GM15510 (cell line): Measurements from ENCODE around the gene ZFP36L2.
A peak's percentile ranks its signal among the peaks of the same experiment; 100 is the strongest.

ENCODE experiments used
- POLR2A ChIP-seq: IDR thresholded peaks from 3 replicates; pipeline ENCODE4 v1.6.1; 2011; ENCODE audit warnings: borderline replicate concordance; ENCODE audit not compliant: insufficient read length; ENCODE audit errors: extremely low read depth

The ZFP36L2 gene

DNA sequence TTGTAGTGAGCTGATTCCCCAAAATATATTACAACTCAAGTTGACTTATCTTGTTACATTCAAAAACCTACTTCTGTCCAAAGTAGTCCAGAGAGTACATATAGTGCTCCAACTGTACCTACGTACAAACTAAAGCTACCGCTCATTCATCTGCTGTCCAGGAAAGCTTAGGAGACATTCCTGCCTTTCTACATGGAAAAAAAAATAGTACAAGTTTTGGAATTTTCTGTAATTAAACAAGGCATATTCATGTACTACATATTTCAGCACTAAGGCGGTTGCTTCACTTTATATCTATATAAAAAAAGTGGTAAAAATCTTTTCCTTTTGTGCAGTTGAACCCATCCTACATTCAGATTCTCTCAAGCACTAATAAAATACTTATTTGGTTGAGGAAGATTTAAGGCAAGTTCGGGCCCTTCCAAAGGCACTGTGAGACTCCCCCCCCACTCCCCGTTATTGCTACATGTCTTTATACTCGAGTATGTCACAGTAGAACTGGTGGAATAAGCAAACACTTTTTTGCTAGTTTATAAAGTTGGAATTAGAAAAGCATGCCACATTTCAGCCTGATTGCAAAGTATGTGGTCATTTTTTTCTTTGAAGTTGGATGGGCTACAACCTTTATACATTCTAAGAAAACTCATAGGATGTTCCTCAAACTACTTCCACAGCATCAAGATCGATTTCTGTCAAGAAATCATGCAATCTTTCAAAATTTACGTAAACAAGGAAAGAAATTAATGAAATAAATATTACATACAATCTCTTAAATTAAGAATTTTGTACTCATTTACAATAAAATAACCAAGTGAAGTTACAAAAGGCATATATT lies 3.7 kb downstream of the ZFP36L2 start:
- no peak for TF ChIP-seq POLR2A

DNA sequence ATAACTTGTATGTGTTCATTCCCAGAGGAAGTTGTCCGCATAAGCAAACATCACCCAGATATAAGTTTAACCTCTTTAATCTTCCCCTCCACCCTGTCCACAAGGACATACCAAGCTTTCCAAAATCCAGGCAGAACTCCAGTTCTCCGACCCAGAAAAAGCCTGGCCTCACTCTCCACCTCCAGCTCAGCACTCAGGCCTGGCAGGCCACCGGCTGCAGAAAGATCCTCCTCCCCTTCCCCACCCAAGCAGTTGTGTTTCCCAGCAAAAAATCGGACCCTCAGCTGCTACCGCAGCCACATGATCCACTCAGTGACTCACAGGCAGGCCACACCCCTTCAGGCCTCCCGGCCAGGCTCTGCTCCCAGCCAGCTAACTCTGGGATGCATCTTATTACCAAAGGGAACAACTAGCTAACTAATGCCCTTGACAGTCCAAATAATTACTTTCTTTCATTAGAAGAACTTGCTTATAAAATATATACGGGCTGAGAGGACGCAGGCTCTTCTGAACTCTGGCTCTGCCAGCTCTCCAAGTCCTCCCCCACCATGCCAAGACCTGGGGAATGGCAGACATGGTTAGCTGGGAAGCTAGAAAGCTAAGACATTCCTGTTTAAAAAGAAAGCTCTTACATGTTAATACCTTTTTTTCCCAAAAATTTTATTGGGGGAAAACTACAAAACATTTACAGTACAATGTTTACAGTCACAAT lies 4.5 kb downstream of the ZFP36L2 start:
- peak; percentile 42 for TF ChIP-seq POLR2A

DNA sequence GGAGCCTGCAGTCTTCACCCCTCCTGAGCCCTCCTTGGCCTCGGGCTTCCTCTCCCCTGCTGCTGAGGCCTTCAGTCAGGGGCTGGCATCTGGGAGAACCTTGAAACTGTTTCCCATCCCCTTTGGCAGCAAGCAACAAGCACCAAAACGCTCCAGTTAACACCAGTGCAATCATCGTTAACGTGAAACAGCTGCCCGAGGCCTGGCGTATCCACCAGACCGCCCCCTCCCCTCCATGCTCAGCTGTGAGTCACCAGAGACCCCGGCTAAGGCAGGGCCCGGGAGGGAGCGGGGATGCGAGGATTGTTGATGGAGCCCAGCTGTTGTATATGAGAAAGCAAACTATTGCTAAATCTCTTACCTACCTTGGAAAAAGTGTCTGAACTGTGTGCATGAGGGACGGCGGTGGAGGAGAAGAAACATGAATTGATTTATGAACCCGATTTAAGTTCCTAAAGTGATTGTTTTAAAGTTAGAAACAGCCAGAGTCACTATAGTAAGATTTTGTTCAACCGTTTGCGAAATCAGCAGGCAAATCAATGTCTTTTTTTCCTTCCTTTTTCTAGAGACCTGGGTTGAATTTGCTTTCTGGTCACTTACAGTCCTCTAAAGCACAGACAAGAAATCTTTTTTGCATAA lies 5.2 kb downstream of the ZFP36L2 start:
- no peak for TF ChIP-seq POLR2A

DNA sequence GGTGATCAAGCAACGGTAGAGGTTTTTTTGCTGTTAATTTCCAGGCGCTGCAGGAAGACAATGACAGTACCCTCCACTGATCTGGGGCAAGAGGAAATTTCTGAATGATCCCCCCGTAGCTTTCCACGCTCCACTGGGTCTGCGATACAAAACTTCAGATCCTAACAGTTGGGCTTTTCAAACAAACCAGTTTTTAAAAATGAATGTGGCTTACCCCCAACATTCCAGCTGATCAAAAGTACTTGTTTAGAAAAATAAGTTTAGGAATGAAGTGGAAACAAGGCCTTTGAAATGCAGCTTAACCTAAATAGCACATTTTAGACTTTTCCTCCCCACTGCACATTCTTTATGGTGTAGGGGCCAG lies 5.7 kb downstream of the ZFP36L2 start:
- TF ChIP-seq POLR2A: no peak

DNA sequence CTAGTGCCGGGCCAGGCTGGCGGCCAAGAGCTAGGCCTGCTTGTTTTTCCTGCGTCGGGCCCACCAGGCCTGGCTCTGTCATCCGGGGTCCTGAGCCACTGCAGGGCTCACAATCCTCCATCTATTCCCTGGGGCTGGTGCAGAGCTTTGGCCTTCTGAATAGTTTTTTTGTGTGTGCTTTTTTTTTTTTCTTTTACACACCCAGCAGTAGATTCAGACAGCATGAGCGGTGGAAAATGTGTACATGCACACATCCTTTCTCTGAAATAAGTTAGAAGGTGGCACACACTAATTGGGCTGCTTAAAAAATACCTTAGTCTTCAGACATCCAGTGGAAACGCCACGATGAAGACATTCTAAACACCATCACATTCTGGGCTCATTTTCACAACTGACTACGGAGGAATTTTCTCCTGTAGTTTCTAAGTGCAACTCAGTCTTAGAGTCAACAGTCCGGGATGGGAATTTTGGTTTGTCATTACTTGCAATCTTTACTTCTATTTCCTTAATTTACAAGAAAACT lies 6.1 kb downstream of the ZFP36L2 start:
- no peak for TF ChIP-seq POLR2A

DNA sequence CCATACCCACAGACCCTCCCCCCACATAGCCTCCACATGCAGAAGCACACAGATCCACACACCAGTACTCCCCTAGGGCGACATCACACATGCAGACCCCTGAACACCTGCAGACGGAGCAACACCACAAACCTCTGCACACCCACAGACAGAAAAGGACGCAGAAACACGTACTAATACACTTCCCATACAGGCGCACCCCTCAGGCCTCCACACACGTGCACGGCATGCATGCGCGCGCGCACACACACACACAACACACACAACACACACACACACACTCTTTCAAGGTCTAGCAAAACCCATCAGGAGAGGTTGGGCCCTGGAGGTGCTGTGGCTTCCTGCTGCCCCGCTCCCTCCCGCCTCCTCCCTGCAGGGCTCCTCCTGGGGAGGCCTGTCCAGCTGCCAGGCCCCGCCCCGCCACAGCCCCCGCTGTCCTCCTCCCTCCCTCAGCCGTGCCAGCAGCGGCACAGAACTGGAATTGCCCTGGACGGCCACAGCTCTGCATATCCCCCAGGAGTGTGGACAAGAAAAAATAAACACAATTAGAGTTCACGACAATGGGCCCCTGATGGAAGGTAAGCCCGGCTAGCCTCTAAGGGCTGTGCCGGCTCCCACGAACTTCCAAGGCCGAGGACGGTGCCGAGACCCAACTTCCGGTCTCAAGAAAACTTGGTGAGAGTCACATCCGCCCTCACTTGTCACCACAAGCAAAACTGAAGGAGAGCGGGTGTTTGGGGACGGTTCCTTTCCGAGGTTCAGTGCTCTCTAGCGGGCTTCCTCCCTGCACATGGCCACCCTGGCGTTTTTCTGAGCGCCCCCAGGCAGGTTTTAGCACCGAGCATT lies 6.8 kb downstream of the ZFP36L2 start:
- peak; percentile 64 for TF ChIP-seq POLR2A

DNA sequence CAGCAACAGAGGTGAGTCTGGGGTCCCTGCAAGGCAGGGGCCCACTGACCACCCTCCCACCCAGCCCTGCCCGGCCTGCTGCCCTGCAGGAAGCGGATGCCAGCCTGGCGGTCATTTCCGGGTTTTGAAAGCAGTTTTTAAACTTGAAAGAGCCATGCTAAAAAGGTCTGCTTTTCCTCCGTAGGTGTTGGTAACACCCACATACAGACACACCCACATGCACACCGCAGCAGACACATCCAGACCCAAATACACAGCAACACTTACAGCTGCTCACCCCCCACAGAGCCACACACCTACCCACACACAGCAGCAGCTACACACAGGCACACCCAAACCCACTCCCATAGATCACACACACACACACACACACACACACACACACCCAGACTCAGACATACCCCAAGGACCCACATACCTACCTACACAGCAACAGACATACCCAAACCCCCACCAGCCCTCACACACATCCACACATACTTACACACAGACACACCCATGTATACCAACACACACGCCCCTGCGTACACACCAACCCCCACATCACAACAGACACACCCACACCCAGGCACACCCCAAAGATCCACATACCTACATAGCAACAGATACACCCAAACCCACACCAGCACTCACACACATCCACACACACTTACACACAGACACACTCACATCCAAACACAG lies 7.6 kb downstream of the ZFP36L2 start:
- TF ChIP-seq POLR2A: no peak

DNA sequence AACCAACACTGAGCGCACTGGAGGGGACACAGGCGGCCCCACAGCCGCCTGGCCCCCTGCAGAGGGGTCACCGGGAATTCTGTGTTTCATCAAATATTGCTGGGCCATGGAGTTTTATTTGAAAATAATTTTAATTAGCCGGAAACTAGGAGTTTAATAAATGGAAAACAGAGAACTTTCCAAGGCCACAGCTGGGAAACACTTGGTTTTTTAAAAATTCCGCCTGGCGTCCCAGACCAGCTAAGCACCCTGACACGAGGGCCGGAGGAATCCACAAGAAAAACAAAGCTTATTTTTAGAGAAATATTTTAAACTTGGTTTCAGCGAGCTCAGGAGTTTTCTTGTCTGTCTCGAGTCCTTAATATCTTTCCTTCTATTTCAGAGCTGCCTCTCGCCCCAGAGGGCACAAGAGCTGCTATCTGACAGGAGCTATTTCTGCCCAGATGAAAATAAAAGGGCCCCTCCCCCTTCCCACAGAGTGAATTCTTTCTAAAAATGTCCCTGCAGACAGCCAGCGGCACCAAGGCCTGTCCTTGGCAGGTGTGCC lies 8.2 kb downstream of the ZFP36L2 start:
- TF ChIP-seq POLR2A: no peak

DNA sequence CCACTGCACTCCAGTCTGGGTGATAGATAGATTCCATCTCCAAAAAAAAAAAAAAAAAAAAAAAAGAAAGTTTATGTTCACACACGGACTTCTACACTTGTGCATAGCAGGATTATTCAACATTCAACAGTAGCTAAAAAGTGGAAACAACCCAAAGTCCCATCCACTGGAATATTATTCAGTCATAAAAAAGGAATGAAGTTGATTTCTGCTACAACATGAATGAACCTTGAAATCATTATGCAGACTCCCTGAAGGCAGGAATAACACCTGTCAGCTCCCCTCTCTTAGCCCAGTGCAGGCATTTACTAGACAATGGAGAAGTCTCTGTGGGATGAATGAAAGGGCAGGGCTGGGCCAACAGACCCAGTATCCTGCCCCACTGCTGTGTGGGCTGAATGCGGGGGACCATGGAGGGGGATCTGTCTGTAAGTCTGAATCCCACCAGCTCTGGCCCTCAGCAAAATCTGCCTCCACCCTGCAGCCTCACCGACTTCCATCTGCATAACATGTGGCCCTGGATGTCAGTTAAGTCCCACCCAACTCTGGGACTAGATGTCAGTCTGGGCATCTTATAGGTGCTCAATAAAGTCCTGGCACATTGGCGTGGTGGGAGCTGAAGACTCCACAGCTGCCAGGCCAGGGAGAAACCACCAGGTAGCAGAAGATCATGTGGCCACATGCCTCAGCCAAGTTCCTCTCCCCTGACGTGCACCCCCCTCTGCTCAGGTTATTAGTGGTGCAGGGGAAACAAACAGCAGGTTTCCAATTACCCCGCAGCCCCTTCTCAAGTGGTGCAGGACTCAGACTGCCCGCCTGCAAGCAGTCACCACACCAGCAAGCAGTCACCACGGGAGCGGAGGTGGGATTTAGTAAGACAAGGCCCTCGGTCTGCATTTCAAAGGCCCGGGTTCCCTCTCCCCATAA lies 8.9 kb downstream of the ZFP36L2 start:
- TF ChIP-seq POLR2A: no peak

DNA sequence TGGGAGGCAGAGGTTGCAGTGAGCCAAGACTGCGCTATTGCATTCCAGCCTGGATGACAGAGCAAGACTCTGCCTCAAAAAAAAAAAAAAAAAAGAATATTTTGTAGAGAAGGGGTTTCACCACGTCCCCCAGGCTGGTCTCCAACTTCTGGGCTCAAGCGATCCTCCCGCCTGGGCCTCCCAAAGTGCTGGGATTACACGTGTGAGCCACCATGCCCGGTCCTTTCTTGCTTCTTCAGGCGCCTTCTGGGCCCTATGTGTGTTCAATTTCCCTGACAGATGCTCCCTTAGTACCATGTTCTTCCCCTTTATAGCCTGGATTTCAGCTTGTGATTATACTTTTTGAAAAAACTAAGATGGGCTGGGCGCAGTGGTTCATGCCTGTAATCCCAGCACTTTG lies 9.8 kb downstream of the ZFP36L2 start:
- TF ChIP-seq POLR2A: no peak

DNA sequence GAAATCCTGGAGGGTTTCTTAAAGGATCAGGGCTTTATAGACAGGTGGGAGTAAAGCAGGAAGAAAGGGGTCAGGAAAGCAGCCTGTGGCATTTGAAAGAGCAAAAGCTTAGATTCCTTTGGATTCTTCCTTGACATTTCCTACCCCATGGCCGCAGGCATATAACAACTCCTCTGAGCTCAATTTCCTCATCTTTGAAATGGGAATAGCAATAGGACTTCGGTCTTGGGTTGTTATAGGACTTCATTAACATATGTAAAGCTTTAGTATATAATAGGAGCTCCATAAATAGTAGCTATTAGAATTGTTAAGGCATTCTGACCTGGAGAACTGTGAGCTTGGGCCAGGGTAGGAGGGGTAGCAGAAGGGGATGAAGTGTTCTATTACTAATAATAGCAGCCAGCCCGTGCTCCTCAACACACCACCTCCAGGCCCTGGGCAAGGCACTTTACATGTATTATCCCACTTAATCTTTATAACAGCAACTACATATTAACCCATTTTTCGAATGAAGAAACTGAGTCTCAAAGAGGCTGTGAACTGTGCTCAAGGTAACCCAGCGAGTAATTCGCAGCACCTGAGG lies 10.6 kb downstream of the ZFP36L2 start:
- TF ChIP-seq POLR2A: no peak

DNA sequence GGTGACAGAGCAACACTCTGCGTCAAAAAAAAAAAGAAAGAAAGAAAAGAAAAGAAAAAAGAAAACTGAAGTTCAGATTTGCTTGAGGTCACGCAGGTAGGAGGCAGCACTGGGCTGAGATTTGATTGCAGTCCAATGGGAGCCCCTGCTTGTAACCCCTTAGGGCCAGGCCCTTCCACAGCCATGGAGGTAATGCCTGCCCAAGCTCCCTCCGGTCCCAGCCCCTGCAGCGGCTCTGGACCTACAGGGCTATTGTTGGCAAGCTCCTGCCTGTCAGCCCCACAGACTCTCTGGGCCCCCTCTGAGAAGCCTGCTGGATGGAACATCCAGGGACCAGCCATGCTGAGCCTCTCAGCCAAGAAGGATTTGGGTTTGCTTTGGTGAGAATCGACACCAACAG lies 12.2 kb downstream of the ZFP36L2 start:
- no peak for TF ChIP-seq POLR2A
